Adrenal gland (tissue), 12 donors: ENCODE data around the gene NUP62CL. TPM values are rescaled to one million over a fixed set of nuclear protein-coding genes. Genes with fewer than 3 reads are reported as not detected.
"Not testable (repeated sequence)": the region's sequence is repeated elsewhere in the genome, so short reads cannot be mapped to it uniquely, and the experiment has no call there.

Experiments used
- DNase-seq, 7 donors: peaks; one replicate each; pipeline ENCODE4 v3.0.0-alpha.2; 2019 to 2020
- H3K27ac ChIP-seq, 5 donors: fragments of 200-600 bp; sonication (generic) in 4 of 5; 1 replicate in 3 of 5; 2 replicates in 2 of 5; pipeline versions ENCODE4 v1.5.1 to v1.8.0; 2016 to 2020; ENCODE audit warnings: mild to moderate bottlenecking in 1 of 5
- H3K27me3 ChIP-seq: fragments of 200-600 bp; 2 replicates; pipeline ENCODE4 v1.8.0; 2021
- H3K36me3 ChIP-seq, 2 donors: fragments of 200-600 bp; replicated peaks in 1 of 2; 1 replicate in 1 of 2; 2 replicates in 1 of 2; pipeline versions ENCODE4 v1.5.1 to v1.8.0; 2018 to 2022
- H3K4me1 ChIP-seq, 2 donors: fragments of 200-600 bp; replicated peaks in 1 of 2; 1 replicate in 1 of 2; 2 replicates in 1 of 2; pipeline versions ENCODE4 v1.5.1 to v1.8.0; 2018 to 2021
- H3K4me3 ChIP-seq, 4 donors: fragments of 200-600 bp; sonication (generic) in 3 of 4; one replicate each; pipeline ENCODE4 v1.5.1; 2016 to 2018
- H3K9me3 ChIP-seq, 3 donors: fragments of 200-600 bp; sonication (generic) in 1 of 3; replicated peaks in 1 of 3; 1 replicate in 2 of 3; 2 replicates in 1 of 3; pipeline versions ENCODE4 v1.5.1 to v1.8.0; 2016 to 2021
- CTCF ChIP-seq, 6 experiments: fragments of 450-650 bp in 4 of 6; fragments of 200-600 bp in 2 of 6; sonication (generic) in 1 of 6; IDR thresholded peaks; 1 replicate in 5 of 6; 2 replicates in 1 of 6; pipeline versions ENCODE4 v1.5.1 to v1.8.0; 2016 to 2021; ENCODE audit warnings: antibody characterized with exemption in 6 of 6, mild to moderate bottlenecking in 2 of 6, moderate library complexity in 1 of 6
- POLR2A ChIP-seq, 2 donors: fragments of 450-650 bp; IDR thresholded peaks; one replicate each; pipeline ENCODE4 v1.6.1; 2017; ENCODE audit warnings: antibody characterized with exemption in 2 of 2, mild to moderate bottlenecking in 2 of 2, moderate library complexity in 1 of 2
- WGBS, 4 donors: extraction: QIAGEN DNeasy Blood & Tissue Kit in 2 of 4; methylation state at CpG; one replicate each; pipeline versions ENCODE4 v1.1.5 to v1.1.7; 2013 to 2017; 5-methylcytosine and 5-hydroxymethylcytosine counted together
- intact Hi-C, 2 donors: fragments of 100-400 bp; cut with DNase I; formaldehyde crosslinking; loops; one replicate each; pipeline versions ENCODE4 v1.14.1 to v1.15.0; 2022 to 2023
- polyA plus RNA-seq, 3 donors: library from polyadenylated mRNA; stranded (reverse); fragments of 200-250 nt in 2 of 3; fragments of 350-450 nt in 1 of 3; fragmentation: Illumina TruSeq in 1 of 3; extraction: RNeasy Lipid Tissue Mini Kit (QIAGEN cat#74804) in 1 of 3; gene quantifications; one replicate each; pipeline ENCODE4 v1.2.3, GENCODE V29; 2013 to 2014
- total RNA-seq, 9 donors: library from RNA; depleted of rRNA in 4 of 9; stranded (reverse); fragments of >200 nt in 4 of 9; fragments of 120-200 nt in 1 of 9; fragmentation: NEBNext Ultra II Directional in 1 of 9; extraction: Animal tissue kit (Norgen Biotek cat#: 25700) in 1 of 9; gene quantifications; one replicate each; pipeline versions ENCODE4 v1.1.0 to v1.2.4, GENCODE V29; 2013 to 2023
- donor health status: healthy with polysubstance abuse.
- donor health status: Bipolar disorder and iron deficiency.
- donor health status: DM: yes; HTN: yes; CAD: no.
- donor health status: DM: no; HTN: no; CAD: no.
- donor health status: DM: no; HTN: no; CAD: no.
- donor health status: DM: yes; HTN: yes; CAD: no.

Gene NUP62CL
- total and polyA plus RNA-seq, 12 donors, result 1.3 to 12.2 (median 4.6) TPM

- H3K4me3 ChIP-seq, result peak overlapping the region in 1 of 4 donors; percentile 63
- WGBS, 4 donors, result 57 to 73% (median 61%) methylated on average over 9 of the region's 9 CpGs
These were observed 448 bp upstream of the NUP62CL start for GRCh38 chrX:107206697-107207065.

GRCh38 chrX:107204068-107204605 is 2.1 kb downstream of the NUP62CL start:
- WGBS, 4 donors, result 75 to 91% (median 84%) methylated on average over 6 of the region's 6 CpGs

More at GRCh38 chrX:107206697-107207065, 448 bp upstream of the NUP62CL start:
- Histone ChIP-seq H3K27ac (no peak overlapping the region), H3K27me3 (no peaks in the 10 kb centered on the region), H3K4me1 (no peaks in the 10 kb centered on the region), H3K9me3 (no peaks in the 10 kb centered on the region), H3K36me3 (no peaks in the 10 kb centered on the region)
- DNase-seq, result no peak
- intact Hi-C loops, result no loop called here
- TF ChIP-seq POLR2A (IDR thresholded peaks at IDR 0.05) (no peak), CTCF (IDR thresholded peaks at IDR 0.05) (no peak)

GRCh38 chrX:107199491-107199890 is 6.7 kb downstream of the NUP62CL start:
- H3K4me1 ChIP-seq, result no peaks in the 10 kb centered on the region
- intact Hi-C loops, result no loop called here
- no peaks in the 10 kb centered on the region for H3K9me3 ChIP-seq
- no peaks in the 10 kb centered on the region for H3K36me3 ChIP-seq
- DNase-seq, result no peak
- H3K27ac ChIP-seq, result no peak overlapping the region
- H3K4me3 ChIP-seq, result no peak overlapping the region
- TF ChIP-seq CTCF (IDR thresholded peaks at IDR 0.05) (no peak), POLR2A (IDR thresholded peaks at IDR 0.05) (no peak)
- no peaks in the 10 kb centered on the region for H3K27me3 ChIP-seq
- 53 to 75% (median 70%) methylated on average over 3 of the region's 3 CpGs for WGBS, 4 donors

More at GRCh38 chrX:107204068-107204605, 2.1 kb downstream of the NUP62CL start:
- Histone ChIP-seq H3K4me1 (no peaks in the 10 kb centered on the region), H3K4me3 (no peak overlapping the region), H3K27ac (no peak overlapping the region), H3K27me3 (no peaks in the 10 kb centered on the region), H3K36me3 (no peaks in the 10 kb centered on the region), H3K9me3 (no peaks in the 10 kb centered on the region)
- intact Hi-C loops, result no loop called here
- TF ChIP-seq POLR2A (IDR thresholded peaks at IDR 0.05), result no peak
- no peak for TF ChIP-seq CTCF (IDR thresholded peaks at IDR 0.05)
- DNase-seq, result no peak

- H3K27ac ChIP-seq, H3K4me3 ChIP-seq, H3K4me1 ChIP-seq, H3K9me3 ChIP-seq, DNase-seq, intact Hi-C loops, H3K36me3 ChIP-seq, H3K27me3 ChIP-seq: not testable (repeated sequence)
- 72 to 95% (median 85%) methylated on average over 6 of the region's 6 CpGs for WGBS, 4 donors
These were observed 8.2 kb downstream of the NUP62CL start for GRCh38 chrX:107198074-107198473.

GRCh38 chrX:107197319-107197718 is 8.9 kb downstream of the NUP62CL start:
- Histone ChIP-seq H3K27me3 (peaks cover 9% of the 10 kb centered on the region), H3K4me3 (no peak overlapping the region), H3K9me3 (no peaks in the 10 kb centered on the region), H3K36me3 (no peaks in the 10 kb centered on the region), H3K4me1 (no peaks in the 10 kb centered on the region), H3K27ac (no peak overlapping the region)
- WGBS, 4 donors, result 75 to 93% (median 86%) methylated on average over 1 of the region's 1 CpG
- TF ChIP-seq CTCF (IDR thresholded peaks at IDR 0.05) (no peak), POLR2A (IDR thresholded peaks at IDR 0.05) (no peak)
- intact Hi-C loops, result no loop called here
- no peak for DNase-seq
